Measurements from ENCODE around the gene CCNA2.

CCNA2 gene

DNA sequence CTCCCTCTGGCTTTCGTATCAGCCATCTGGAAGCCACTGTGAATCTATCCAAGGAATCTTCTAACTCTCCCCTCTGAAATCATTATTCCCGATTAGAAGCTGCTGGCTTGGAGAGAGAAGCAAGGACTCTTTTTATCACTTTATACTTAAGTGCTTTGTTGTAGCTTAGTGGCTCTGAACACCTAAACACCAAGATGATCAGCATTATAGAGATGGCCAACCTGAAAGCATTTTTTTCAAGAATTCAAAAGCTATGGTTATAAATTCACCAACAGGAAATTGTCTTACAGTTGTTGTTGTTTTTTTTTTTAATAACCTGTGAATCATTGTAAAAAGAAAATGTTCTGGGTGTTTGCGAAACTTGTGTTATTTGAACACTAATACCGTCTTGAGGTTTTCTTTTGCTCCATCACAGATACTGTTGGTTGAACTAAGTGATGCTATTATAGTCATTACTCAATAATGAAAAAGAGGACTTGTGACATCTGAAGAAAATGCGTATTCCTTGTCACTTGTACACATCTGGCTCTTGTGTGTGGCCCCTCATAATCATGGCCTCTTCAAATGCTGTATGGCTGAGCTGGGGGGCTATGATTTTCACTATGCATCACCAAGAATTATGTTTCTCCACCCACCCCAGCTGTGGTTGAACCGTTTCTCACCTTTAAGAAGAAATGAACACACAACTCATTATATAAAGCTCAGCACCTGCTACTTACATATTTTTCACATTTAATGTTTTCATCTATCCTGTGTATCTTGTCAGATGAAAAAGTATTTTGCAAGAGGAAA, 46.9 kb downstream of the CCNA2 start:
- Histone ChIP-seq H3K4me3 (ENCODE audit: low read depth, low read length) (no peak overlapping the region), H3K27me3 (ENCODE audit: control insufficient read depth, insufficient read depth, low read length) (no peaks in the 10 kb centered on the region), H3K79me2 (no peaks in the 10 kb centered on the region), H3K9me3 (ENCODE audit: control insufficient read depth, low read length) (no peaks in the 10 kb centered on the region), H3K4me1 (no peaks in the 10 kb centered on the region), H3K36me3 (ENCODE audit: control insufficient read depth, insufficient read depth, low read length) (no peaks in the 10 kb centered on the region), H2AFZ (no peak overlapping the region), H3K4me2 (ENCODE audit: low read length) (no peak overlapping the region), H3K27ac (no peak overlapping the region), H3K9ac (no peak overlapping the region)
- TF ChIP-seq, protein P1, sequence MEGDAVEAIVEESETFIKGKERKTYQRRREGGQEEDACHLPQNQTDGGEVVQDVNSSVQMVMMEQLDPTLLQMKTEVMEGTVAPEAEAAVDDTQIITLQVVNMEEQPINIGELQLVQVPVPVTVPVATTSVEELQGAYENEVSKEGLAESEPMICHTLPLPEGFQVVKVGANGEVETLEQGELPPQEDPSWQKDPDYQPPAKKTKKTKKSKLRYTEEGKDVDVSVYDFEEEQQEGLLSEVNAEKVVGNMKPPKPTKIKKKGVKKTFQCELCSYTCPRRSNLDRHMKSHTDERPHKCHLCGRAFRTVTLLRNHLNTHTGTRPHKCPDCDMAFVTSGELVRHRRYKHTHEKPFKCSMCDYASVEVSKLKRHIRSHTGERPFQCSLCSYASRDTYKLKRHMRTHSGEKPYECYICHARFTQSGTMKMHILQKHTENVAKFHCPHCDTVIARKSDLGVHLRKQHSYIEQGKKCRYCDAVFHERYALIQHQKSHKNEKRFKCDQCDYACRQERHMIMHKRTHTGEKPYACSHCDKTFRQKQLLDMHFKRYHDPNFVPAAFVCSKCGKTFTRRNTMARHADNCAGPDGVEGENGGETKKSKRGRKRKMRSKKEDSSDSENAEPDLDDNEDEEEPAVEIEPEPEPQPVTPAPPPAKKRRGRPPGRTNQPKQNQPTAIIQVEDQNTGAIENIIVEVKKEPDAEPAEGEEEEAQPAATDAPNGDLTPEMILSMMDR (IDR thresholded peaks at IDR 0.05) = no peak

DNA sequence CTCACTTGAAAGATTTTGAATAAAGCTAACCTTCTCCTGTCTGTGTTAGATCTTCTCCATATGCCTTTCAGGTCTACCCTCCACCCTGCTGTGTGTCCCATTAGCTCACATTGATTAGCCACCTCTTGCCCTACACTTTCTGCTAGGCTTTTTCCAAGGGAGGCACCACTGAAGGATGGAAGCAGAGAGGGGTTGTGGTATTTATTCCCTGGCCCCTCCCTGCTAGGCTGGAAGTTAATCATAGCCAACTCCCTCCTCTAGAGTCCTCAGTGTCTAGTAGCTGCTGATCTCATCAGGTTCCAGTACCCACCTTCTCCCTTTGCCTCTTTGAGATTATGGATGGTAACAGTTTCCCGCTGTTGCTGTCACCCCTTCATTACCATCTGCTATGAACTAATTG, 49.8 kb downstream of the CCNA2 start:
- Histone ChIP-seq H3K4me3 (ENCODE audit: low read depth, low read length) (no peak overlapping the region), H3K79me2 (no peaks in the 10 kb centered on the region), H3K27me3 (ENCODE audit: control insufficient read depth, insufficient read depth, low read length) (no peaks in the 10 kb centered on the region), H3K36me3 (ENCODE audit: control insufficient read depth, insufficient read depth, low read length) (no peaks in the 10 kb centered on the region), H3K4me1 (no peaks in the 10 kb centered on the region), H3K9me3 (ENCODE audit: control insufficient read depth, low read length) (no peaks in the 10 kb centered on the region), H3K4me2 (ENCODE audit: low read length) (no peak overlapping the region), H3K9ac (no peak overlapping the region), H3K27ac (no peak overlapping the region), H2AFZ (no peak overlapping the region)
- TF ChIP-seq, protein P1 (IDR thresholded peaks at IDR 0.05) = no peak

GRCh38 chr4:121771869-121772268, 51.8 kb downstream of the CCNA2 start:
- TF ChIP-seq, protein P1 (IDR thresholded peaks at IDR 0.05) = no peak
- no peak overlapping the region for H3K4me2 ChIP-seq (ENCODE audit: low read length)
- no peak overlapping the region for H3K9ac ChIP-seq
- H3K27ac ChIP-seq = no peak overlapping the region
- H3K79me2 ChIP-seq = no peaks in the 10 kb centered on the region
- H3K9me3 ChIP-seq (ENCODE audit: control insufficient read depth, low read length) = no peaks in the 10 kb centered on the region
- no peaks in the 10 kb centered on the region for H3K4me1 ChIP-seq
- H3K36me3 ChIP-seq (ENCODE audit: control insufficient read depth, insufficient read depth, low read length) = no peaks in the 10 kb centered on the region
- H2AFZ ChIP-seq = no peak overlapping the region
- H3K4me3 ChIP-seq (ENCODE audit: low read depth, low read length) = no peak overlapping the region
- no peaks in the 10 kb centered on the region for H3K27me3 ChIP-seq (ENCODE audit: control insufficient read depth, insufficient read depth, low read length)

DNA sequence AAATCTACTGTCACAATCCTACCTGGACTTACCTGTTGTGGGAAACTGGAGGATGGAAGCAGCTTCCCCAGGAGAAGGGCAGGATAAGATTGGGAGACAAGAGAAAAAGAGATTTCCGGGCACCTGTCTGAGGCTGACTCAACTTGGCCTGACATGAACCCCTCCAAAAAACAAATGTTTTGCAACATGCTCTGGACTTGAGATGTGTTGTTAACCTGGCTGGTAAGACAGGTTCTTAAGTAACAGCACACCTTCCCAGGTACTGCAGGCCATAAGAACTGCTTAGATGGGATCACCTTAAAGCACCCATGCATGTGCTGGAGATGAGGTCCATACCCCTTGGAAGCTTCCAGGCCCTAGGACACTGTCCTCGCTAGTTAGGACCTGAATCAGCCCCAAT, 54.3 kb downstream of the CCNA2 start:
- H3K4me1 ChIP-seq = no peaks in the 10 kb centered on the region
- H3K9ac ChIP-seq = no peak overlapping the region
- H3K27me3 ChIP-seq (ENCODE audit: control insufficient read depth, insufficient read depth, low read length) = no peaks in the 10 kb centered on the region
- H3K36me3 ChIP-seq (ENCODE audit: control insufficient read depth, insufficient read depth, low read length) = no peaks in the 10 kb centered on the region
- TF ChIP-seq, protein P1 (IDR thresholded peaks at IDR 0.05) = no peak
- H3K4me2 ChIP-seq (ENCODE audit: low read length) = no peak overlapping the region
- H3K27ac ChIP-seq = no peak overlapping the region
- H3K9me3 ChIP-seq (ENCODE audit: control insufficient read depth, low read length) = no peaks in the 10 kb centered on the region
- H2AFZ ChIP-seq = no peak overlapping the region
- no peak overlapping the region for H3K4me3 ChIP-seq (ENCODE audit: low read depth, low read length)
- H3K79me2 ChIP-seq = no peaks in the 10 kb centered on the region

DNA sequence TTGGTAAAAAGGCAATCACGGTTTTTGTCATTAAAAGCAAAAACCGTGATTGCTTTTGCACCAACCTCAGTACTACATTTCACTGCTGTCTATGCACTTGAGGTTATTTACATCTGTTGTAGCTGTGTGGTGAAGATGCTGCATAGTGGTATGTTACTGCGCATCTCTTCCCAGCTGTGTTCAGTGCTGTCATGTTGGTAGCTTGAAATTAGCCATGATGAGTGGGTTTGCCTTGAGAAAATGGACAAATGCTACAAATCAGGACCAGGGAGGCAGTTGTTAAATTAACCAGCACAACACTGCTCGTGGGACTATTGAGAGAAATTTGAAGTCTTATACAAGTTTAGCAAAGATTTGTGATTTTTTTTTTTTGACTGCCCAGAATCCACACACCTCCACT, 56.5 kb downstream of the CCNA2 start:
- H3K9ac ChIP-seq = no peak overlapping the region
- no peak overlapping the region for H2AFZ ChIP-seq
- no peaks in the 10 kb centered on the region for H3K9me3 ChIP-seq (ENCODE audit: control insufficient read depth, low read length)
- no peaks in the 10 kb centered on the region for H3K27me3 ChIP-seq (ENCODE audit: control insufficient read depth, insufficient read depth, low read length)
- TF ChIP-seq, protein P1 (IDR thresholded peaks at IDR 0.05) = no peak
- H3K27ac ChIP-seq = no peak overlapping the region
- no peaks in the 10 kb centered on the region for H3K4me1 ChIP-seq
- no peaks in the 10 kb centered on the region for H3K79me2 ChIP-seq
- no peak overlapping the region for H3K4me3 ChIP-seq (ENCODE audit: low read depth, low read length)
- no peak overlapping the region for H3K4me2 ChIP-seq (ENCODE audit: low read length)
- H3K36me3 ChIP-seq (ENCODE audit: control insufficient read depth, insufficient read depth, low read length) = no peaks in the 10 kb centered on the region

Measured in parathyroid adenoma (tissue), 2 donors.